MCF 10A (cell line): Measurements from ENCODE around the gene LRP1. TPM values are rescaled to one million over a fixed set of nuclear protein-coding genes. Genes with fewer than 3 reads are reported as not detected.
A peak's percentile ranks its signal among the peaks of the same experiment; 100 is the strongest.
"Not testable (repeated sequence)": the region's sequence is repeated elsewhere in the genome, so short reads cannot be mapped to it uniquely, and the experiment has no call there.

Experiments
- BruUV-seq: library from RNA; stranded (reverse); fragments of 400-500 nt; replicated peaks from 2 replicates; lab custom pipeline; 2021; lab: Mats Ljungman, UMichigan
- CTCF ChIA-PET: fragments of 300-600 bp; sonication (Branson Sonifier 250); formaldehyde crosslinking; extraction: SDS; loops from one replicate; lab custom pipeline; 2021; ENCODE audit warnings: antibody characterized with exemption, inconsistent platforms; lab: Yijun Ruan, JAX
- POLR2A ChIA-PET: fragments of 300-600, 350-650 bp; sonication (Branson Sonifier 250); formaldehyde crosslinking; extraction: SDS; loops from one replicate; lab custom pipeline; 2020; ENCODE audit warnings: antibody characterized with exemption, inconsistent platforms; lab: Yijun Ruan, JAX
- DNase-seq: peaks from one replicate; pipeline ENCODE4 v3.0.0-alpha.2; 2018; ENCODE audit not compliant: unreplicated experiment
- H3K27ac Mint-ChIP-seq: one replicate; pipeline ENCODE4 v1.8.0; 2022; ENCODE audit warnings: mild to moderate bottlenecking, low read depth, mixed read lengths; ENCODE audit not compliant: unreplicated experiment
- H3K27me3 Mint-ChIP-seq: one replicate; pipeline ENCODE4 v1.8.0; 2022; ENCODE audit warnings: mixed read lengths; ENCODE audit not compliant: insufficient read depth, unreplicated experiment
- H3K36me3 Mint-ChIP-seq: one replicate; pipeline ENCODE4 v1.8.0; 2022; ENCODE audit warnings: mild to moderate bottlenecking, moderate library complexity, mixed read lengths; ENCODE audit not compliant: insufficient read depth, unreplicated experiment
- H3K4me1 Mint-ChIP-seq: one replicate; pipeline ENCODE4 v1.8.0; 2022; ENCODE audit warnings: mixed read lengths; ENCODE audit not compliant: insufficient read depth, unreplicated experiment
- H3K4me3 Mint-ChIP-seq: one replicate; pipeline ENCODE4 v1.8.0; 2022; ENCODE audit warnings: mild to moderate bottlenecking, moderate library complexity, mixed read lengths; ENCODE audit not compliant: unreplicated experiment
- H3K9me3 Mint-ChIP-seq: one replicate; pipeline ENCODE4 v1.8.0; 2022; ENCODE audit warnings: mixed read lengths; ENCODE audit not compliant: unreplicated experiment
- intact Hi-C: fragments of 100-400 bp; cut with micrococcal nuclease; formaldehyde crosslinking; loops from 2 replicates; pipeline ENCODE4 v1.14.1; 2022
- total RNA-seq: library from RNA; stranded (reverse); gene quantifications from 2 replicates; pipeline ENCODE4 v1.2.3, GENCODE V29; 2022
- TF ChIP-seq, protein P1 (sequence below): fragments of 200-600 bp; IDR thresholded peaks from one replicate; pipeline ENCODE4 v1.8.0; 2022; ENCODE audit warnings: antibody characterized with exemption, mild to moderate bottlenecking; ENCODE audit not compliant: unreplicated experiment

LRP1 gene
- total RNA-seq, 1 experiment from 2014 or later: 18.9 TPM

DNA sequence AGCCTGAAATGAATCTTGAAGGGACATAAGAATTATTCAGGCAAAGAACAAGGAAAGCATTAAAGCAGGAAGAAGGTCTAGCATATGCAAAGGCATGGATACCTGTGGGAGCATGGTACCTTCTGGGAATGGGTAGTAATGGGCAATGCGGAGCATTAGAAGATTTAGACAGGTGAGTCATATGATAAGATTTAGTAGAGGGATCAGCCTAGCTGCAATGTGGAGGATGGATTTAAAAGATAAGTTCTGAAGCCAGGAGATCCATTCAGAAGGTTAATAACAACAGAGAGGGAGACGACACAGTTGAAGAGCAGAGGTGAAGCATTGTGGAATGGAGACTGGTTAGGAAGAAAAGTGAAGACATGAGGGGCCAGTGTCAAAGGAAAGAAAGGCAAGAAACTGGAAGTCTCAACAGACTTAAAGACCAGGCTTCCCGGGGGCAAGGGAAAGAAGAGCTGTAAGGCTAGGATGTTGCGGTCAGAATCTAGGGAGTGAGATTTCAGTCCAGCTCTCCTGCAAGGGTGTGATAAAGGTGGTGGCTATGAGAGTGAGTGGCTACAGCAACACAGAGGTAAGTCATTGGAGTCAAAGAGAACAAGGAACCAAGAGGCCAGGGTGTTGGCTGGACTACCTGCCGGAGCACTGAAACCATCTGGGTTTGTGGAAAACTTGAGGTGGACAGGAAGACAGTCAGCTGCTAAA lies 11.6 kb upstream of the LRP1 start:
- intact Hi-C loops: no loop called here
- no peak overlapping the region for H3K4me3 Mint-ChIP-seq
- TF ChIP-seq, protein P1, sequence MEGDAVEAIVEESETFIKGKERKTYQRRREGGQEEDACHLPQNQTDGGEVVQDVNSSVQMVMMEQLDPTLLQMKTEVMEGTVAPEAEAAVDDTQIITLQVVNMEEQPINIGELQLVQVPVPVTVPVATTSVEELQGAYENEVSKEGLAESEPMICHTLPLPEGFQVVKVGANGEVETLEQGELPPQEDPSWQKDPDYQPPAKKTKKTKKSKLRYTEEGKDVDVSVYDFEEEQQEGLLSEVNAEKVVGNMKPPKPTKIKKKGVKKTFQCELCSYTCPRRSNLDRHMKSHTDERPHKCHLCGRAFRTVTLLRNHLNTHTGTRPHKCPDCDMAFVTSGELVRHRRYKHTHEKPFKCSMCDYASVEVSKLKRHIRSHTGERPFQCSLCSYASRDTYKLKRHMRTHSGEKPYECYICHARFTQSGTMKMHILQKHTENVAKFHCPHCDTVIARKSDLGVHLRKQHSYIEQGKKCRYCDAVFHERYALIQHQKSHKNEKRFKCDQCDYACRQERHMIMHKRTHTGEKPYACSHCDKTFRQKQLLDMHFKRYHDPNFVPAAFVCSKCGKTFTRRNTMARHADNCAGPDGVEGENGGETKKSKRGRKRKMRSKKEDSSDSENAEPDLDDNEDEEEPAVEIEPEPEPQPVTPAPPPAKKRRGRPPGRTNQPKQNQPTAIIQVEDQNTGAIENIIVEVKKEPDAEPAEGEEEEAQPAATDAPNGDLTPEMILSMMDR: no peak
- H3K4me1 Mint-ChIP-seq: peaks cover 34% of the 10 kb centered on the region
- CTCF ChIA-PET: interaction anchor here (0.7 to 19.4 kb wide), 8 partner anchors 7 to 97 kb away, joined by 3 to 530 read pairs (median 6); no protein-coding TSS in a partner anchor
- BruUV-seq: no TSS peak
- no peak overlapping the region for H3K27ac Mint-ChIP-seq
- no peak for DNase-seq
- peaks cover 8% of the 10 kb centered on the region for H3K36me3 Mint-ChIP-seq
- H3K27me3 Mint-ChIP-seq: no peaks in the 10 kb centered on the region
- POLR2A ChIA-PET: interaction anchor here (1.0 to 1.5 kb wide), 2 partner anchors 29 to 59 kb away, joined by 3 to 4 read pairs; no protein-coding TSS in a partner anchor
- no peaks in the 10 kb centered on the region for H3K9me3 Mint-ChIP-seq

DNA sequence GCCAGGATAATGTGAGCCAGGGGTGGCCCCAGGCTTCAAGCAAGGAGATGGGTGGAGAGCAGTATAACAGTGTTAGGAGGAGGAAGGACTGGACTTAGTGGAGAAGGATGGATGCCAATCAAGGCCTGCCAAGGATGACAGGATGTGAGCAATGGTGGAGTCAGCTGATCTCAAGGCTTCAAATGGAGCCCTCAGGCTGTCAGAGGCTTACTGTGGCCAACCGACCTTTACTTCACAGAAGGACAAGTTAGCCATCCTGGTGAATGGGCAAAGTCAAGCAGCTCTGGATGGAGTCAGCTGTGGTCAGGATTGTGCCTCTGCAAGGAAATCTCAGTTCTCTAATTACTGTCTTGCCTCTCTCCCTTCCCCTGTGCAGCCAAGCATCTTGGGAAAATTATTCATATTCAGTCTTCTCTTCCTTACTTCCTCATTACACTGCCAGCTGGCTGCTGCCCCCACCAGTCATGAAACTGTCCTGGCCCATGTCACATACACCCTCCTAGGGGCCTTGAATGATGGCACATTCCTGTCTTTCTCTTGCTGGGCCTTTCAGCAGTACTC lies 9.5 kb upstream of the LRP1 start:
- intact Hi-C loops: no loop called here
- Mint-ChIP-seq H3K27me3 (no peaks in the 10 kb centered on the region), H3K9me3 (no peaks in the 10 kb centered on the region), H3K36me3 (no peaks in the 10 kb centered on the region), H3K27ac (peak overlapping the region; percentile 3), H3K4me3 (no peak overlapping the region), H3K4me1 (peaks cover 18% of the 10 kb centered on the region)
- no TSS peak for BruUV-seq
- TF ChIP-seq, protein P1: no peak
- DNase-seq: peak; percentile 68
- CTCF ChIA-PET: interaction anchor here (1.0 to 19.4 kb wide), 4 partner anchors 8 to 124 kb away, joined by 3 to 530 read pairs (median 7); no protein-coding TSS in a partner anchor
- POLR2A ChIA-PET: interaction anchor here (1.3 kb wide), 1 partner anchor 57 kb away, joined by 7 read pairs; no protein-coding TSS in a partner anchor

DNA sequence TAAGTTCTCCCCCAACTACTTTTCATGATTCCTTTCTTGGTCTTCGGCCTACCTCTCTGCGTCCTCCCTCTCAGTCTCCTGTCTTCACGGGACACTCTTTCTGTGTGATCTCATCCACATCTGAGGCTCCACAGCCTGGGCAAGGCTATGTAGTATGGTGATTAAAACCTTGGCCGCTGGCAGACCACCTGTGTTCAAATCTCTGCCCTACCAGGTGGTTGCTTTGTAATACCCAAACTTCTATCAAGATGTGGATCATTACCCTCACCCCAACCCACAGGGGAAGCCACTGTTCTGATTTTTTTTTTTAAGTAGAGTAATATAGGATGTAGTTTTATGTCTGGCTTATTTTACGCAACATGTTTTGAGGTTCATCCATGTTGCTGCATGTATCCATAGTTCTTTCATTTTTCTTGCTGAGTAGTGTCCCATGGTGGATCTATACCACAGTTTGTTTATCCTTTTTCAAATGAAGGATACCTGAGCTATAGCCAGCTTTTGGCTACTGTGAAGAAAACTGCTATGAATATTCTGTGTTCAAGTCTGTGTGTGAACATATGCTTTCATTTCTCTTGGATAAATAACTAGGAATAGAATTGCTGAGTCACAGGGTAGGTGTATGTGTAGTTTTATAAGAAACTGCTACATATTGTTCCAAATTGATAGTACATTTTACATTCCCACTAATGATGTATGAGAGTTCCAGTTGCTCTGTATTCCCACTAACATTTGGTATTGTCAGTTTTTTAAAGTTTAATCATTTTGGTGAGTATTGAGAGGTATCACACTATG lies 8.8 kb upstream of the LRP1 start:
- intact Hi-C loops: no loop called here
- H3K4me3 Mint-ChIP-seq: no peak overlapping the region
- H3K9me3 Mint-ChIP-seq: no peaks in the 10 kb centered on the region
- peak overlapping the region; percentile 3 for H3K27ac Mint-ChIP-seq
- H3K4me1 Mint-ChIP-seq: peaks cover 18% of the 10 kb centered on the region
- TF ChIP-seq, protein P1: no peak
- DNase-seq: no peak
- H3K36me3 Mint-ChIP-seq: no peaks in the 10 kb centered on the region
- BruUV-seq: no TSS peak
- H3K27me3 Mint-ChIP-seq: no peaks in the 10 kb centered on the region
- ChIA-PET POLR2A (no interaction called here), CTCF (interaction anchor here (0.7 to 19.4 kb wide), 7 partner anchors 7 to 125 kb away, joined by 3 to 530 read pairs (median 9); partner anchors contain the start of gene STAT6)

DNA sequence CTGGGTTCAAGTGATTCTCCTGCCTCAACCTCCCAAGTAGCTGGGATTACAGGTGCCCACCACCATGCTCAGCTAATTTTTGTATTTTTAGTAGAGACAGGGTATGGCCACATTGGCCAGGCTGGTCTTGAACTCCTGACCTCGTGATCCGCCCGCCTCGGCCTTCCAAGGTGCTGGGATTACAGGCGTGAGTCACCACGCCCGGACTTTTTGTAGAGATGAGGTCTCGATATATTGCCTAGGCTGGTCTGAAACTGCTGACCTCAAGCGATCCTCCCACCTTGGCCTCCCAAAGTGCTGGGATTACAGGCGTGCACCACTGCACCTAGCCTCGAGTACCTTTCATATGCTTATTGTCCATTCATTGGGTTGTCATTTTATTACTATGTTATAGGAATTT lies 7.6 kb upstream of the LRP1 start:
- POLR2A ChIA-PET: interaction anchor here (0.9 to 1.3 kb wide), 3 partner anchors 9 to 42 kb away, joined by 4 to 14 read pairs (median 5); partner anchors contain the start of gene STAT6
- DNase-seq, intact Hi-C loops, H3K9me3 Mint-ChIP-seq, H3K4me3 Mint-ChIP-seq, H3K27me3 Mint-ChIP-seq, BruUV-seq, H3K27ac Mint-ChIP-seq, H3K36me3 Mint-ChIP-seq: not testable (repeated sequence)
- H3K4me1 Mint-ChIP-seq: peaks cover 18% of the 10 kb centered on the region
- CTCF ChIA-PET: interaction anchor here (1.2 to 19.4 kb wide), 4 partner anchors 9 to 119 kb away, joined by 3 to 530 read pairs (median 38); partner anchors contain the start of gene STAT6
